SK-N-MC (cell line): Measurements from ENCODE around the gene TMEM106C.

Experiments used
- DNase-seq: peaks from one replicate; pipeline ENCODE4 v3.0.0-alpha.2; 2011; ENCODE audit warnings: low read depth, low spot score
- H3K27ac ChIP-seq: fragments of 200-600 bp; sonication (generic); 2 replicates; pipeline ENCODE4 v1.5.1; 2016; ENCODE audit warnings: mixed run types
- H3K36me3 ChIP-seq: fragments of 200-600 bp; sonication (generic); 2 replicates; pipeline ENCODE4 v1.6.1; 2017; ENCODE audit warnings: antibody characterized with exemption, low read length, mixed read lengths; ENCODE audit not compliant: insufficient read depth
- H3K4me3 ChIP-seq: fragments of 200-600 bp; sonication (generic); 2 replicates; pipeline ENCODE4 v1.5.1; 2016
- H3K9ac ChIP-seq: fragments of 200-600 bp; sonication (generic); 2 replicates; pipeline ENCODE4 v1.8.0; 2017; ENCODE audit warnings: mixed run types, mixed read lengths; ENCODE audit not compliant: insufficient read length
- H3K9me3 ChIP-seq: fragments of 200-600 bp; sonication (generic); 2 replicates; pipeline ENCODE4 v1.6.1; 2017; ENCODE audit warnings: low read depth, mild to moderate bottlenecking, antibody characterized with exemption, low read length, moderate library complexity, mixed read lengths
- EZH2 ChIP-seq: fragments of 200-600 bp; sonication (generic); IDR thresholded peaks from one replicate; pipeline ENCODE4 v1.6.1; 2017; ENCODE audit warnings: antibody characterized with exemption
- FOXP2 ChIP-seq: optimal IDR thresholded peaks from 2 replicates; pipeline ENCODE3; 2011; ENCODE audit warnings: mild to moderate bottlenecking, moderate library complexity; ENCODE audit not compliant: insufficient read depth; ENCODE audit errors: extremely low read length, control extremely low read depth
- POLR2AphosphoS5 ChIP-seq: IDR thresholded peaks from 2 replicates; pipeline ENCODE4 v1.6.1; 2012; ENCODE audit warnings: mild to moderate bottlenecking, low read depth, low read length, borderline replicate concordance

TMEM106C gene

DNA sequence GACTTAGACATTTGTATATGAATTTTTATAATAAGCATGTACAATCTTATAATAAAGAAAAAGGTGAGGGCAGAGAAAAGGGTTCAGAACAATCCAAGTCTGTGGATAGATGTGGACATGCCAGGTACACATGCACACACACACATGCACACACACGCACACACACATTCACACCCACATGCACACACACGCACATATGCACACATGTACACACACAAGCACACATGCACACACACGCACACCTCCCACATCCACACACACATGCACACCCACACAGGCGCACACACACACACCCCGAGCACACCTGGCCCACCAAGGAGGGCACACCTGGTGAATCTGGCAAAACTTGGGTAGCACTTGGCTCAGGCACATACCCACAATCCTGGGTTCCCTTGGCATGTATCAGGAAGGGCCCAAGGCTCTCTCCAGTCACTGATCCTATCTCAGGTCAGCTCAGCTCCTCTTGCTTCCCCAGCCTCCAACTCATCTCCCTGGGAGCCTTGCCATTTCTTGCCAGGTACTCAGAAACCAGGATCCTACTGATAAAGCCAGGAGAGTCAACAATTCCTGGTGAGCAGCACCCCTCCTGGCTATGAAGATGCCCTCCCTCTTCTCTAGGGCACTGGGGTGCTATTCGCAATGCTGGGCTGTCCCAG is 18.6 kb upstream of the TMEM106C start:
- Histone ChIP-seq H3K36me3 (no peaks in the 10 kb centered on the region), H3K9me3 (no peaks in the 10 kb centered on the region), H3K27ac (no peak overlapping the region), H3K4me3 (no peak overlapping the region), H3K9ac (no peak overlapping the region)
- TF ChIP-seq POLR2AphosphoS5 (no peak), FOXP2 (no peak), EZH2 (no peak)
- DNase-seq = no peak

DNA sequence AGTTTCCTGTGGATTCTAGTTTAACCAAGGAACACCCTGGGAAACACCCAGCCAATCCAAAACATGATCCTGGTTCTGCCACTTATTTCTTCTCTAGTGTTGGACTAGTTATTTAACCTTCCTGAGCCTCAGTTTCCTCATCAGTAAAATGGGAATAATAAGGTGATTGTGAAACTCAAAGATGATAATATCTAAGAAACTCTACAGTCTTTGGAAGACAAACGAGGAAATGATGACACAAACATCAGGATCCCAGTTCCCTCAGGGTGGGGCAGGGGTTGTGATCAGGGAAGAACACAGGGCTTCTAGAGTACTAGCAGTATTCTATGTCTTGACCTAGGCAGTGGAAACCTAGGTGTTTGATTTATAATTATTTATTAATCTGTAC is 18.1 kb upstream of the TMEM106C start:
- no peak overlapping the region for H3K9ac ChIP-seq
- H3K4me3 ChIP-seq = no peak overlapping the region
- no peak for DNase-seq
- TF ChIP-seq EZH2 (no peak), POLR2AphosphoS5 (no peak), FOXP2 (no peak)
- no peaks in the 10 kb centered on the region for H3K9me3 ChIP-seq
- no peaks in the 10 kb centered on the region for H3K36me3 ChIP-seq
- H3K27ac ChIP-seq = no peak overlapping the region

DNA sequence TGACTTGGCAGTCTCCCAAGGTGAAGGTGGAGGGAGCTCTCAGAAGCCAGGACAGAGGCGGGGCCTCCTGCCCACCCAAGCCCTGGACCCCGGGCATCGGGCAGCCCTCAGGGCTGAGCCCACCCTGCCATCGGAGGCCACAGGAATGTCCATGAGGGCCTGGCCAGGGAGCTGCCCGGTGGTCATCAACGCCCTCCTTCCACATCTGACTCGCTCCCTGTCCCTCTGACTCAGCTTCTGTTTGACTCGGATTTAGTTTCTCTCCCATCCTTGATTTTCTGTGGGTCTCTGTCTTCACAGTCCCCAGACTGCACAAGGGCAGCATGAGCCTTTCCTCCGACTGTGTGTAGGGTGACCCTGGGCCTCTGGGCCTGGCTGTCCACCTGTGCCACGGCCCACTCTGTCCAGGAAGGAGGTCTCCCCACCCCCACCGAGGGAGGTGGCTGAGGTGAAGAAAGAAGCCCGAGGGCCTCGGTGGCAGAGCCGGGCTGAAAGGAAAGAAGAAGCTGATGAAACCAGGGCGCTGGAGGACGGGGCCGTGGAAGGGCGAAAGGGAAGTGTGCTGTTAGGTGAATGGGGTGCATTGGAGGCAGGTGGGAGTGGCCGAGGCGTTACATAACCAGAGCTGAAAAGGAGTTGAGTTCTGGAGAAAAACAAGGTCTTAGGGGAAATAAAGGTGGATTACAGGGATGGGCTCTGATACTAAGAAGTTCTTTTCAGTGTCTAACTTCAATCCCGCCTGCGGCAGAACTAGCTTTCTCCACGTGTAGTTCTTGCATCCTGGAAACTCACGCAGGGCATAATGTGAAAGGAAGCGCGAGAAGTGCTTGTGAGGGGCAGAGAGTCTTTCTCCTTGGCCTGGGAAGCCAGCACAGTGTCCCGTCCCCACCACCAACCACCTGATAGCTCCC is 16.7 kb upstream of the TMEM106C start:
- H3K27ac ChIP-seq = no peak overlapping the region
- DNase-seq = no peak
- H3K4me3 ChIP-seq = no peak overlapping the region
- H3K9me3 ChIP-seq = no peaks in the 10 kb centered on the region
- no peaks in the 10 kb centered on the region for H3K36me3 ChIP-seq
- no peak for TF ChIP-seq EZH2
- no peak for TF ChIP-seq POLR2AphosphoS5
- no peak for TF ChIP-seq FOXP2
- no peak overlapping the region for H3K9ac ChIP-seq

DNA sequence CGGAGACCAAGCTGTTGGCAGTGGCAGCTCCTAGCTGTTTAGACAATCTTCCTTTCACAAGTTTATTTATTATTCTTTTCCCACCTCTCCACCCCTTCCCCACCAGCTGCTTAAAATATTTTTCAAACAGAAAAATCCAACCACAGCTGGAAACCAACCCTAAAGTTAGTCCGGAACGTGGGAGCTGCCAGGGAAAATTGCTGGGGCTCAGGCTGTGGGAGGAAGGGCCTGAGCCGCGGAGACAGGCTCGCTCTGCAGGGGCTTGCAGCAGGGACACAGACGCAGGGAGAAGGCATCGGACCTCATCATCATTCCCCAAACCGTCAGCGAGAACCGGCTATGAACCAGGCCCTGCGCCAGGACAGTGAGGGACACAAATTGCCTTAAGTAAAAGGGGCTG is 16.1 kb upstream of the TMEM106C start:
- H3K9me3 ChIP-seq = no peaks in the 10 kb centered on the region
- no peak overlapping the region for H3K9ac ChIP-seq
- no peak for TF ChIP-seq EZH2
- no peak for TF ChIP-seq POLR2AphosphoS5
- no peak for TF ChIP-seq FOXP2
- no peak overlapping the region for H3K27ac ChIP-seq
- no peaks in the 10 kb centered on the region for H3K36me3 ChIP-seq
- H3K4me3 ChIP-seq = no peak overlapping the region
- DNase-seq = no peak

DNA sequence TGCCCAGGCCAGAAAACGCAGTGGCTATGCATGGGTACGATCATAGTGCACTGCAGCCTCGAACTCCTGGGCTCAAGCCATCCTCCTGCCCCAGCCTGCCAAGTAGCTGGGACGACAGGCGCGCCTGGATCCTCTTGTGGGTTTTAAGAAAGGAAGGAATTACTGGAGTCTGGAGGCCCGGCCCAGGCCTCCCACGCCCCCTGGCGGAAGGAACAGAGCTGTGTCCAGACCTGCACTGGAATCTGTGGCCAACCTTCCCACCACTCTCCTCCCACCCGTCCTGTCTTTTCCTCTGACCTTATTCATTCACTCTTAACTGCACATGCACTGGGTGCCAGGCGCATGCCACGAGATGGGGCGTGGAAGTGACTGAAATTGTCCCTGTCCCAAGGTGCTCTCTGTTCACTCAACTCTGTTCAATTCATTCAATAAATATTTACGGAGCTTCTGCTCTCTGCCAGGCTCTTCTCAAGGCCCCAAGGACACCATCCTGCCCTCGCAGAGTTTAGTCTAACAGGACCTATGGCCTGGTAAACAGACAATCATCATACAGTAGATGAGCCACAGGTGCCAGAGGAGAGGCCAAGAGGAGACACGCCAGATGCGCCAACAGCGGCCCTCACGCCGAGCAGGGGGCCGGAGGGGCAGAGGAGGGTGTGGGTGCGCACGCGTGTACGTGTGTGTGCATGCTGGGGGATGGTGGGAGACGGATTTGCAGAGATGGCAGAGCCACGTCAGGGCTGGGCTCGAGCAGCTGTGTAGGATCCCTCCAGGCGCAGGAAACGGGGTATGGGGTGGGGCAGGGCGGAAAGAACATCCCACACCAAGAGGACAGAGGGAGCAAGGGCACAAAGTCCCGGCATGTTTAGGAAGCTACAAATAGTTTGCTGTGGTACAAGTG is 13.7 kb upstream of the TMEM106C start:
- DNase-seq = no peak
- TF ChIP-seq POLR2AphosphoS5 = no peak
- TF ChIP-seq FOXP2 = no peak
- TF ChIP-seq EZH2 = no peak
- no peak overlapping the region for H3K9ac ChIP-seq

DNA sequence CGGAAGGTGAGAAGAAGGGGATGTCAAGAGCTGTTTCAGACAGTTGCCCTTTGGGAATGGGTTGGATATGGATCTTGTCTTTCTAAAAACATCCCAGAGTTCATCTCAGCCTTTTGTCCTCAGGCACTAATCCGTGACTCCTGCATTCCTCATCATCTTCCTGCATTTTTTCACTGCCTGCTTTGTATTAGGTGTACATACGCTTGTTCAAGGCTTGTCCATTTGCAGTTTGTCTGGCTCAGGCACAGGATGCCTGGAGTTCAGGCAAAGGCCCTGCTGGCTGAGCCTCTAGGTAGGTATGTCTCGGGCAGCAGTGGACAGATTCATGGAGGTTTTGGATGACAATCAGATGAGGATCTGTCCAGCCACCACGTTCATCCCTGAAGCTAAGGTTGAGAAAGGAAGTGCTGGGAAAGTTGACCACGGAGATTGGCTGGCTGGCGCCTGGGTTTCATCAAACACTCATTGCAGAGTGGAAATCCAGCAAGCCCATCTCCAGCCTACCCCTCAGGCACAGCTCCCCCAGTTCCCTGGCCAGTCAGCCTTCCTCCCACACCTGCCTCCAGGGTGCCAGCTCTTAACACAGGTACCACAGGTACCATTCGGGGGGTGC is 12.4 kb upstream of the TMEM106C start:
- H3K9ac ChIP-seq = no peak overlapping the region
- no peak overlapping the region for H3K4me3 ChIP-seq
- H3K27ac ChIP-seq = no peak overlapping the region
- no peaks in the 10 kb centered on the region for H3K36me3 ChIP-seq
- no peaks in the 10 kb centered on the region for H3K9me3 ChIP-seq
- no peak for TF ChIP-seq POLR2AphosphoS5
- TF ChIP-seq EZH2 = no peak
- no peak for TF ChIP-seq FOXP2
- no peak for DNase-seq

More for the DNA sequence above, 13.7 kb upstream of the TMEM106C start:
- Histone ChIP-seq H3K4me3 (no peak overlapping the region), H3K36me3 (no peaks in the 10 kb centered on the region), H3K9me3 (no peaks in the 10 kb centered on the region), H3K27ac (no peak overlapping the region)

DNA sequence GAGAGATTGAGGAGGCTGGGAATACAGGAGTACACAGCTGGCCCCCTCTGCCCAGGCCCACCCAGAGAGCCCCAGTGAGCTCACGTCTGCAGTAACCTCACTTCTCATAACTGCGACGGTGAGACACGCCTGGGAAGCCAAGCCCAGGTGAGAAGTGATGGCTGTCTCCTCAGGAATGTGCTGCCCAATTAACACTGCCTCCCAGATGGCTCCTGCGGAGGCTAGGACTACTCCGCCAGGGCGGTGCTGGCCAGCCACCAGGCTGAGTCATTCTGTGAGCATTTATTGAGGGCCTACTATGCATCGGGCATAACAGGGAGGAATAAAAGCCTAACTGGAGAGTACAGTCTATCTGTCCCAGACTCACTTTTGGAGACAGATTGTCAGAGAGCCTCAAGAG is 9.3 kb upstream of the TMEM106C start:
- H3K4me3 ChIP-seq = no peak overlapping the region
- H3K36me3 ChIP-seq = no peaks in the 10 kb centered on the region
- no peak overlapping the region for H3K9ac ChIP-seq
- no peak for DNase-seq
- H3K9me3 ChIP-seq = no peaks in the 10 kb centered on the region
- TF ChIP-seq EZH2 = no peak
- no peak for TF ChIP-seq FOXP2
- no peak for TF ChIP-seq POLR2AphosphoS5
- H3K27ac ChIP-seq = no peak overlapping the region
